ENCODE results near the gene RNF167.

DNA sequence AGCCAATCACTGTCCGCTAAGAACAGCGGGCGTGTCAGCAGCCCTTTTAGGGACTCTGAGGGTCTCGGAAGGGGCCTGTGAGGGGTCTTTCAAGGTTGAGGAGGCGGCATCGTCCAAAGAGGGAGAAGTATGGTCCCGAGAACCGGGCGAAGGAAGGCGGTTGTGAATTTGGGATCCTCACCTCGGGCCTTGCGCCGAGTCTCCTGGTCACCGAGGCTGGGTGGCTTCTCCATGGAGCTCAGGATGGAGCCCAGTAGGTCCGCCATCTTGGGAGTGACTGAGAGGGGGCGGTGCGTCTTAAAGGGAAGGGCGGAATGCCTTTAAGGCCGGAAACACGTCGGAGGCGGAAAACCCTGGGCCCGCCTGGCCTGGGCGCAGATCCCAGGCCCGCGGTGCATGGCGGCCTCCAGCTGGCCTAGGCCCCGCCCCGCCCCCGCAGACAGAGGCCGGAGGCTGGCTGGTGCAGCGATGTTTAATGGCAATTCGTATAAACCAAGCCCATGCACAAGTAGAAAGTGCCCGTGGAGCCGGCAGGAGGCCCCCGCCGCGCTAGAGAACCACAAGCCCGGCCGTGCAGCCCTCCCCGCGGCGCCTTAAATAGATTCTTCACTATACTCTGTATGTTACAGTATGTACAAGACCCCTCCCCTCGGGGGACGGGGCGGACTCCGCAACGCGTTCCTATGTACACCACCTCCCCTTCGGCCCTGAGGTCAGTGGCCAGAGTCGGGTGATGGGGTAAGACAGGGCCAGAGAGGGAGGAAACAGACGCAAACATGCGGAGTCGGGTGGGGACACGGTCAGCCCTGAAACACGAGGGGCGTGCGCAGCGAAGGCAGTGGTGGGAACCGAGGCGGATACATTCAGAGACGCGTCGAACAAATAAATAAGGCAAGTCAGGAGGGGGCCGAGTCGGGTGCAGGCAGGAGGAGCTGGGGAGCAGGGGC is 27.7 kb downstream of the RNF167 start, which contains the start of gene SPAG7:
- TF ChIP-seq, protein P1, sequence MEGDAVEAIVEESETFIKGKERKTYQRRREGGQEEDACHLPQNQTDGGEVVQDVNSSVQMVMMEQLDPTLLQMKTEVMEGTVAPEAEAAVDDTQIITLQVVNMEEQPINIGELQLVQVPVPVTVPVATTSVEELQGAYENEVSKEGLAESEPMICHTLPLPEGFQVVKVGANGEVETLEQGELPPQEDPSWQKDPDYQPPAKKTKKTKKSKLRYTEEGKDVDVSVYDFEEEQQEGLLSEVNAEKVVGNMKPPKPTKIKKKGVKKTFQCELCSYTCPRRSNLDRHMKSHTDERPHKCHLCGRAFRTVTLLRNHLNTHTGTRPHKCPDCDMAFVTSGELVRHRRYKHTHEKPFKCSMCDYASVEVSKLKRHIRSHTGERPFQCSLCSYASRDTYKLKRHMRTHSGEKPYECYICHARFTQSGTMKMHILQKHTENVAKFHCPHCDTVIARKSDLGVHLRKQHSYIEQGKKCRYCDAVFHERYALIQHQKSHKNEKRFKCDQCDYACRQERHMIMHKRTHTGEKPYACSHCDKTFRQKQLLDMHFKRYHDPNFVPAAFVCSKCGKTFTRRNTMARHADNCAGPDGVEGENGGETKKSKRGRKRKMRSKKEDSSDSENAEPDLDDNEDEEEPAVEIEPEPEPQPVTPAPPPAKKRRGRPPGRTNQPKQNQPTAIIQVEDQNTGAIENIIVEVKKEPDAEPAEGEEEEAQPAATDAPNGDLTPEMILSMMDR (IDR thresholded peaks at IDR 0.05; ENCODE audit: low read length), result no peak
- no peak for TF ChIP-seq EZH2 (optimal IDR thresholded peaks at IDR 0.05; ENCODE audit: low read depth, low read length)
- no peak for TF ChIP-seq EZH2phosphoT487 (IDR thresholded peaks at IDR 0.05; ENCODE audit: low read length)

All from MM.1S (cell line).